Mesothelial cell of epicardium (in vitro differentiated cells): ENCODE results near the gene PBOV1. TPM values are rescaled to one million over a fixed set of nuclear protein-coding genes. Genes with fewer than 3 reads are reported as not detected.

Experiments used
- DNase-seq, 2 experiments: peaks; one replicate each; pipeline ENCODE4 v3.0.0; 2021; ENCODE audit warnings: low spot score in 2 of 2; ENCODE audit not compliant: unreplicated experiment in 2 of 2
- H3K27ac Mint-ChIP-seq: 2 replicates; pipeline ENCODE4 v1.8.0; 2021; ENCODE audit warnings: mixed read lengths
- H3K27me3 Mint-ChIP-seq: 2 replicates; pipeline ENCODE4 v1.8.0; 2021; ENCODE audit warnings: low read depth, mixed read lengths
- H3K36me3 Mint-ChIP-seq: 2 replicates; pipeline ENCODE4 v1.8.0; 2021; ENCODE audit warnings: mixed read lengths
- H3K4me1 Mint-ChIP-seq: 2 replicates; pipeline ENCODE4 v1.8.0; 2021; ENCODE audit warnings: mixed read lengths
- H3K4me3 Mint-ChIP-seq: 2 replicates; pipeline ENCODE4 v1.8.0; 2021; ENCODE audit warnings: mild to moderate bottlenecking, moderate library complexity, mixed read lengths
- H3K9me3 Mint-ChIP-seq: 2 replicates; pipeline ENCODE4 v1.8.0; 2021; ENCODE audit warnings: mixed read lengths
- CTCF ChIP-seq: fragments of 200-600 bp; sonication (generic); IDR thresholded peaks from one replicate; pipeline ENCODE4 v1.5.0; 2021; ENCODE audit warnings: antibody characterized with exemption; ENCODE audit not compliant: unreplicated experiment
- total RNA-seq: library from RNA; stranded (reverse); gene quantifications from 3 replicates; pipeline ENCODE4 v1.2.1, GENCODE V29; 2021

The PBOV1 gene
- total RNA-seq, 1 donor from 2014 or later = not detected

DNA sequence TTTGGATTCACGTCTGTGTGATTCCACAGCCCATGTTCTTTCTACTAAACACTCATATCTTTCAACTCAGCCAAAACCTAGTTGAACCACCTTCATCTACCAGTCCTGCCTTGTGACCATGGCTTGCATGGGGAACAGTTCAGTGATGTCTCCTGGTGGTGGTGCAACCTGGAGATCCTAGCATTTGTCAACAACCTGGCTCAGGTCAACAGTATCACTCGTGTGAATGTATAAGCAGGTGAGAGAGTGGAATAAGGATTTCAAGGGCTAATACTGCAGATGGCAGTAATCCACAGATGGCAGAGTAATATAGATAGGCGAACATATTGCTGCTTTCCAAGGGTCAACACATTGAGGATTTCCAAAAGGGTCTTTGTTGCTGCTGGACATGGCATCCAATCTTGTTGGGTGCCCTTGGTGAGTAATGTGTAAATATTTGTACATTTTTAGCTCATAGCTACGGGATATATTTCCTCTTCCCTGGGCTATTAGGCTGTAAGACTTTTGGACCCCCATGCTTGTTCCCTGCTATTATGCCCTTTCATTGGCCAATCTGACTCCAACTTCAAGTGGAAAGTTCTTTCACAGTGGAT is 13.4 kb downstream of the PBOV1 start:
- Mint-ChIP-seq H3K36me3 (peaks cover 13% of the 10 kb centered on the region), H3K27me3 (no peaks in the 10 kb centered on the region), H3K27ac (no peak overlapping the region), H3K9me3 (peaks cover 19% of the 10 kb centered on the region), H3K4me1 (no peaks in the 10 kb centered on the region), H3K4me3 (no peak overlapping the region)
- no peak for TF ChIP-seq CTCF
- DNase-seq = no peak

GRCh38 chr6:138204303-138204702 is 14.0 kb downstream of the PBOV1 start:
- Mint-ChIP-seq H3K36me3 (peaks cover 13% of the 10 kb centered on the region), H3K27me3 (no peaks in the 10 kb centered on the region), H3K27ac (no peak overlapping the region), H3K4me1 (no peaks in the 10 kb centered on the region), H3K9me3 (peaks cover 19% of the 10 kb centered on the region), H3K4me3 (no peak overlapping the region)
- no peak for TF ChIP-seq CTCF
- DNase-seq = no peak

DNA sequence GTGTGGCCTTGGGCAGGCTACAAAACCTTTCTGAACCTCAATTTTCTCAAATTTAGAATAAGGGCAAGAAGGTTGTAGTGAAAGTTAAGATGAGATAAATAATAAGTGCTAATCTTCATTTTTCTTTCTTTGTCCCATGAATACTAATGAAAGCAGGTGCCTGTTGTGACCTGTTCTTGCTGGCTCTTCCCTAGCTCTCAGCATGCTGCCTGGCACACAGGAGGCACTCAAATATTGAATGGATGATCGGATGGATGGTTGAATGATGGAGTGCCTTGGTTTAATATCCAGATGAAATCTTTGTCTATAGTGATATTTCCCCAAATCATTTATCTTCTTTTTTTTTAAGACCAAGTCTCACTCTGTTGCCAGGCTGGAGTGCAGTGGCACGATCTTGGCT is 15.0 kb downstream of the PBOV1 start:
- Mint-ChIP-seq H3K27ac (no peak overlapping the region), H3K27me3 (no peaks in the 10 kb centered on the region), H3K36me3 (peaks cover 13% of the 10 kb centered on the region), H3K4me1 (no peaks in the 10 kb centered on the region), H3K4me3 (no peak overlapping the region), H3K9me3 (peaks cover 19% of the 10 kb centered on the region)
- TF ChIP-seq CTCF = no peak
- no peak for DNase-seq

DNA sequence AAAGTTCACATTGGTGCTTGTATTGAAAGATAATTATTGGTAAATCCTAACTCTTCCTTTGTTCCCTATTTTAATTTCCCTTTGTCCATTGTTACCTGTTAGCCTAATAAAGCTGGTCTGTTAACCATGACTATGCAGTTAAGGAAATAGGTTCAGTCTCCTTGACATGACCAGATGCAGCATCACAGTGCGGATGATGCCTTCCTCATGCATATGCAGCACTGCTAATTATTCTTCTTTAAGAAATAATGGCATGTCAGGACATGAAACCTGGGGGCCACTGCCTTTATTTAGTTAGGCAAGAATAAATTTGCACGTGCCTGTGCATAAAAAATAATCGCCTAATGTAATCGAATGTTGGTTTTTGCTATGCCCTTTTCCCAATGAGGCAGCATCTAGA is 16.5 kb downstream of the PBOV1 start:
- no peak for TF ChIP-seq CTCF
- Mint-ChIP-seq H3K9me3 (peaks cover 15% of the 10 kb centered on the region), H3K27me3 (no peaks in the 10 kb centered on the region), H3K4me1 (no peaks in the 10 kb centered on the region), H3K27ac (no peak overlapping the region), H3K36me3 (peaks cover 6% of the 10 kb centered on the region), H3K4me3 (no peak overlapping the region)
- no peak for DNase-seq

- H3K27me3 Mint-ChIP-seq = no peaks in the 10 kb centered on the region
- H3K4me1 Mint-ChIP-seq = peaks cover 5% of the 10 kb centered on the region
- no peak for TF ChIP-seq CTCF
- H3K4me3 Mint-ChIP-seq = no peak overlapping the region
- no peak overlapping the region for H3K27ac Mint-ChIP-seq
- no peak for DNase-seq
- H3K9me3 Mint-ChIP-seq = peaks cover 15% of the 10 kb centered on the region
- peaks cover 6% of the 10 kb centered on the region for H3K36me3 Mint-ChIP-seq
Observed at GRCh38 chr6:138198430-138199091, 19.7 kb downstream of the PBOV1 start.
